Endothelial cell of umbilical vein (primary cell): ENCODE results near the gene ZSCAN1. TPM values are rescaled to one million over a fixed set of nuclear protein-coding genes. Genes with fewer than 3 reads are reported as not detected.
A peak's percentile ranks its signal among the peaks of the same experiment; 100 is the strongest.

Experiments used
- BruUV-seq: library from RNA; stranded (reverse); fragments of 400-500 nt; replicated peaks from 2 replicates; lab custom pipeline; 2021; lab: Mats Ljungman, UMichigan
- CTCF ChIA-PET: fragments of 300-600, 350-600 bp; sonication (Branson Sonifier 250); formaldehyde crosslinking; loops from one replicate; lab custom pipeline; 2021; ENCODE audit warnings: antibody characterized with exemption, inconsistent platforms; lab: Charles Lee
- POLR2A ChIA-PET: fragments of 300-600, 350-600 bp; sonication (Branson Sonifier 250); formaldehyde crosslinking; loops from one replicate; lab custom pipeline; 2021; ENCODE audit warnings: antibody characterized with exemption, inconsistent platforms; lab: Charles Lee
- DNase-seq: peaks from one replicate; pipeline ENCODE4 v3.0.0-alpha.2; 2011; ENCODE audit warnings: low read depth, low spot score
- FAIRE-seq: peaks from 2 replicates; lab custom pipeline; 2011; peaks lifted over from hg19 to GRCh38; lab: Jason Lieb, UNC
- H2AFZ ChIP-seq: 2 replicates; pipeline ENCODE4 v1.6.0; 2012; ENCODE audit warnings: low read depth, low read length, control low read depth, inconsistent platforms
- H3K27ac ChIP-seq: 2 replicates; pipeline ENCODE4 v1.5.1; 2011; ENCODE audit warnings: low read depth, mild to moderate bottlenecking, control low read depth, low read length, moderate library complexity; ENCODE audit not compliant: insufficient read depth
- H3K27me3 ChIP-seq, 2 experiments: 2 replicates each; pipeline versions ENCODE4 v1.6.0 to v1.6.1; 2011; ENCODE audit warnings: low read length in 2 of 2, mixed read lengths in 1 of 2; ENCODE audit not compliant: control insufficient read depth in 2 of 2, insufficient read depth in 2 of 2
- H3K36me3 ChIP-seq, 2 experiments: 2 replicates in 1 of 2; 3 replicates in 1 of 2; pipeline ENCODE4 v1.5.1; 2011; ENCODE audit warnings: low read length in 2 of 2, mild to moderate bottlenecking in 1 of 2, moderate library complexity in 1 of 2; ENCODE audit not compliant: control insufficient read depth in 2 of 2, insufficient read depth in 2 of 2; ENCODE audit errors: extremely low read depth in 1 of 2
- H3K4me1 ChIP-seq: 3 replicates; pipeline ENCODE4 v1.5.1; 2011; ENCODE audit warnings: mild to moderate bottlenecking, low read length; ENCODE audit not compliant: control insufficient read depth, insufficient read depth; ENCODE audit errors: extremely low read depth
- H3K4me2 ChIP-seq: 2 replicates; pipeline ENCODE4 v1.6.1; 2011; ENCODE audit warnings: low read length, control low read depth, mixed read lengths; ENCODE audit not compliant: insufficient read depth
- H3K4me3 ChIP-seq, 3 experiments: fragments of 200-600 bp in 1 of 3; sonication (generic), shearing (Covaris generic) in 1 of 3; replicated peaks in 1 of 3; 2 replicates each; pipeline ENCODE4 v1.5.1; 2011 to 2016; ENCODE audit warnings: control low read depth in 3 of 3, low read length in 3 of 3, mild to moderate bottlenecking in 2 of 3, inconsistent platforms in 1 of 3, low read depth in 1 of 3, moderate library complexity in 1 of 3; ENCODE audit not compliant: insufficient read depth in 1 of 3
- H3K79me2 ChIP-seq: 2 replicates; pipeline ENCODE4 v1.6.0; 2012; ENCODE audit warnings: low read length, inconsistent platforms; ENCODE audit not compliant: control insufficient read depth, insufficient read depth
- H3K9ac ChIP-seq: replicated peaks from 2 replicates; pipeline ENCODE3; 2011; ENCODE audit warnings: low read length, control low read depth; ENCODE audit not compliant: insufficient read depth; ENCODE audit errors: extremely low read depth
- H3K9me1 ChIP-seq: replicated peaks from 3 replicates; pipeline ENCODE4 v1.6.0; 2011; ENCODE audit warnings: mild to moderate bottlenecking, low read length; ENCODE audit not compliant: control insufficient read depth, insufficient read depth; ENCODE audit errors: extremely low read depth
- H3K9me3 ChIP-seq: replicated peaks from 2 replicates; pipeline ENCODE4 v1.5.1; 2012; ENCODE audit warnings: low read length, inconsistent platforms; ENCODE audit not compliant: control insufficient read depth, insufficient read depth
- H4K20me1 ChIP-seq: replicated peaks from 2 replicates; pipeline ENCODE3; 2011; ENCODE audit warnings: mild to moderate bottlenecking, low read length; ENCODE audit not compliant: control insufficient read depth, insufficient read depth; ENCODE audit errors: extremely low read depth
- CTCF ChIP-seq, 2 donors: IDR thresholded peaks; 1 replicate in 1 of 2; 2 replicates in 1 of 2; pipeline ENCODE4 v1.5.1; 2011; ENCODE audit warnings: low read length in 2 of 2, mild to moderate bottlenecking in 2 of 2, moderate library complexity in 2 of 2, control low read depth in 1 of 2, inconsistent platforms in 1 of 2, low read depth in 1 of 2; ENCODE audit not compliant: insufficient read depth in 1 of 2; ENCODE audit errors: extremely low read depth in 1 of 2
- FOS ChIP-seq: IDR thresholded peaks from 2 replicates; pipeline ENCODE4 v1.6.1; 2011; ENCODE audit warnings: mild to moderate bottlenecking, low read length, moderate library complexity, borderline replicate concordance; ENCODE audit not compliant: insufficient read depth
- GATA2 ChIP-seq: IDR thresholded peaks from 2 replicates; pipeline ENCODE4 v1.7.0; 2011; ENCODE audit warnings: low read depth, mild to moderate bottlenecking, moderate library complexity, mixed read lengths, low read length; ENCODE audit not compliant: insufficient read length, insufficient read depth
- JUN ChIP-seq: IDR thresholded peaks from 2 replicates; pipeline ENCODE4 v1.6.1; 2011; ENCODE audit warnings: borderline replicate concordance, low read depth; ENCODE audit not compliant: insufficient read length, insufficient read depth
- POLR2AphosphoS5 ChIP-seq: IDR thresholded peaks from 2 replicates; pipeline ENCODE4 v1.6.1; 2012; ENCODE audit warnings: low read depth, mild to moderate bottlenecking, control low read depth, low read length, moderate library complexity; ENCODE audit not compliant: insufficient read depth
- dilution Hi-C: fragments of 300-500 bp; cut with MboI; formaldehyde crosslinking; loops from one replicate; pipeline ENCODE4 v1.15.0; 2019; ENCODE audit warnings: low sequenced_read_pairs; ENCODE audit not compliant: extremely low pct_ligation_motif_present
- intact Hi-C: fragments of 100-400 bp; cut with micrococcal nuclease; formaldehyde crosslinking; loops from one replicate; pipeline ENCODE4 v1.10.0; 2022
- polyA plus RNA-seq, 4 experiments: library from polyadenylated mRNA; depleted of rRNA in 3 of 4; stranded (reverse) in 3 of 4; unstranded in 1 of 4; fragments of >200 nt; gene quantifications; 2 replicates each; pipeline versions ENCODE4 v1.2.1 to v1.2.3, GENCODE V29; 2011 to 2012; ENCODE audit warnings: missing spikeins in 1 of 4
- total RNA-seq: library from RNA; stranded (reverse); gene quantifications from 2 replicates; pipeline ENCODE4 v1.2.3, GENCODE V29; 2021

Gene ZSCAN1
- total and polyA plus RNA-seq, 2 donors (not counting 3 experiments of a cell fraction or from before 2014, with no cell fraction given) = 0.10 TPM; not detected in 1

GRCh38 chr19:58009301-58009665 lies 24.5 kb upstream of the ZSCAN1 start:
- H2AFZ ChIP-seq = no peak overlapping the region
- FAIRE-seq (no peak), DNase-seq (no peak)
- TF ChIP-seq JUN (peak; percentile 0), CTCF (IDR thresholded peaks at IDR 0.05; ENCODE audit: extremely low read depth in 1 of 2, insufficient read depth in 1 of 2, low read depth in 1 of 2, low read length in 2 of 2) (no peak)
- H3K4me3 ChIP-seq = no peak overlapping the region
- H3K9ac ChIP-seq = no peak overlapping the region
- ChIA-PET CTCF (no interaction called here), POLR2A (no interaction called here)
- no TSS peak for BruUV-seq
- H3K9me1 ChIP-seq = no peaks in the 10 kb centered on the region
- H3K36me3 ChIP-seq = peaks cover 0 to 4% of the 10 kb centered on the region in 2 experiments
- H4K20me1 ChIP-seq = no peaks in the 10 kb centered on the region
- no peaks in the 10 kb centered on the region for H3K4me1 ChIP-seq
- H3K4me2 ChIP-seq = peak overlapping the region; percentile 40
- no peaks in the 10 kb centered on the region for H3K79me2 ChIP-seq
- H3K27ac ChIP-seq = no peak overlapping the region
- dilution Hi-C loops = no loop called here
- no peaks in the 10 kb centered on the region for H3K27me3 ChIP-seq
- intact Hi-C loops = loop anchor here (10.0 kb wide), 2 partner anchors 146 to 374 kb away; partner anchors contain the start of genes ZNF211 and ZNF329
- peaks cover 5% of the 10 kb centered on the region for H3K9me3 ChIP-seq

- ChIA-PET CTCF (no interaction called here), POLR2A (no interaction called here)
- intact Hi-C loops (loop anchor here (10.0 kb wide), 2 partner anchors 145 to 375 kb away; partner anchors contain the start of genes ZNF211 and ZNF329), dilution Hi-C loops (no loop called here)
- peaks cover 0 to 1% of the 10 kb centered on the region in 2 experiments for H3K36me3 ChIP-seq
- no peaks in the 10 kb centered on the region for H3K4me1 ChIP-seq
- H2AFZ ChIP-seq = peak overlapping the region; percentile 78
- H3K79me2 ChIP-seq = no peaks in the 10 kb centered on the region
- no peaks in the 10 kb centered on the region for H3K9me1 ChIP-seq
- peak; percentile 75 for DNase-seq
- no peak overlapping the region for H3K9ac ChIP-seq
- no peak overlapping the region for H3K27ac ChIP-seq
- no peaks in the 10 kb centered on the region for H4K20me1 ChIP-seq
- TF ChIP-seq FOS (no peak), JUN (no peak), POLR2AphosphoS5 (peak; percentile 44), GATA2 (no peak), CTCF (IDR thresholded peaks at IDR 0.05; ENCODE audit: extremely low read depth in 1 of 2, insufficient read depth in 1 of 2, low read depth in 1 of 2, low read length in 2 of 2) (no peak)
- peak overlapping the region; percentile 40 for H3K4me2 ChIP-seq
- FAIRE-seq = peak; percentile 70
- peak overlapping the region in 2 of 3 experiments; percentile 25 to 35 for H3K4me3 ChIP-seq
- peaks cover 5% of the 10 kb centered on the region for H3K9me3 ChIP-seq
- H3K27me3 ChIP-seq = no peaks in the 10 kb centered on the region
- BruUV-seq = no TSS peak
These were observed 24.0 kb upstream of the ZSCAN1 start for GRCh38 chr19:58009666-58010301.
